Measurements from ENCODE around the gene PAWR. TPM values are rescaled to one million over a fixed set of nuclear protein-coding genes. Genes with fewer than 3 reads are reported as not detected.
"Not testable (repeated sequence)": the region's sequence is repeated elsewhere in the genome, so short reads cannot be mapped to it uniquely, and the experiment has no call there.

Gene PAWR
- total and polyA plus RNA-seq, 12 donors: 3.0 to 16.6 (median 10.2) TPM

- Histone ChIP-seq H3K4me3 (no peak overlapping the region), H3K27ac (no peak overlapping the region), H3K36me3 (no peaks in the 10 kb centered on the region), H3K4me1 (peaks cover 0 to 20% (median 8%) of the 10 kb centered on the region in 9 donors), H3K27me3 (peaks cover 0 to 28% (median 5%) of the 10 kb centered on the region in 7 donors), H3K9me3 (no peaks in the 10 kb centered on the region)
- WGBS, 2 donors: 82 to 86% methylated on average over 2 of the region's 2 CpGs
- no peak for TF ChIP-seq CTCF (IDR thresholded peaks at IDR 0.05)
- intact Hi-C loops (cut with DNase I): loop anchor here in 2 of 10 donors (5.0 kb wide), 2 partner anchors 129 to 501 kb away; no protein-coding TSS in a partner anchor
- ATAC-seq (no peak), DNase-seq (no peak)
Observed at GRCh38 chr12:79686171-79686570, 4.6 kb downstream of the PAWR start.

- Histone ChIP-seq H3K9me3 (no peaks in the 10 kb centered on the region), H3K27ac (no peak overlapping the region), H3K27me3 (peaks cover 0 to 28% (median 1%) of the 10 kb centered on the region in 7 donors), H3K36me3 (no peaks in the 10 kb centered on the region), H3K4me1 (peaks cover 0 to 20% (median 6%) of the 10 kb centered on the region in 9 donors), H3K4me3 (no peak overlapping the region)
- no peak for TF ChIP-seq CTCF (IDR thresholded peaks at IDR 0.05)
- no peak for ATAC-seq
- WGBS, 2 donors: 32% methylated on average over 1 of the region's 1 CpG
- intact Hi-C loops (cut with DNase I): loop anchor here in 2 of 10 donors (5.0 kb wide), 2 partner anchors 128 to 502 kb away; no protein-coding TSS in a partner anchor
- no peak for DNase-seq
Observed at GRCh38 chr12:79685068-79685467, 5.7 kb downstream of the PAWR start.

DNA sequence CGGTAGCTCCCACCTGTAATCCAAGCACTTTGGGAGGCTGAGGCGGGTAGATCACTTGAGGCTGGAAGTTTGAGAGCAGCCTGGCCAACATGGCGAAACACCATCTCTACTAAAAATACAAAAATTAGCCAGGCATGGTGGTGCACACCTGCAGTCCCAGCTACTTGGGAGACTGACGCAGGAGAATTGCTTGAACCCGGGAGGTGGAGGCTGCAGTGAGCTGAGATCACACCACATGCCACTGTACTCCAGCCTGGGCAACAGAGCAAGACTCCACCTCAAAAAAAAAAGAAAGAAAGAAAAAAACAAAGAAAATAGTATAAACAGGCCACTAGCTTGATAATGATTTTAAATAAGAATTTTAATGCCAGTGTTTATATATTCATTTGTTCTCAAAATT, 6.4 kb downstream of the PAWR start:
- H3K4me1 ChIP-seq: peaks cover 0 to 18% (median 4%) of the 10 kb centered on the region in 9 donors
- DNase-seq; H3K27ac ChIP-seq; intact Hi-C loops (cut with DNase I); H3K4me3 ChIP-seq; ATAC-seq; H3K9me3 ChIP-seq; H3K36me3 ChIP-seq: not testable (repeated sequence)
- peaks cover 0 to 24% (median 0%) of the 10 kb centered on the region in 7 donors for H3K27me3 ChIP-seq
- 95 to 97% methylated on average over 5 of the region's 5 CpGs for WGBS, 2 donors

DNA sequence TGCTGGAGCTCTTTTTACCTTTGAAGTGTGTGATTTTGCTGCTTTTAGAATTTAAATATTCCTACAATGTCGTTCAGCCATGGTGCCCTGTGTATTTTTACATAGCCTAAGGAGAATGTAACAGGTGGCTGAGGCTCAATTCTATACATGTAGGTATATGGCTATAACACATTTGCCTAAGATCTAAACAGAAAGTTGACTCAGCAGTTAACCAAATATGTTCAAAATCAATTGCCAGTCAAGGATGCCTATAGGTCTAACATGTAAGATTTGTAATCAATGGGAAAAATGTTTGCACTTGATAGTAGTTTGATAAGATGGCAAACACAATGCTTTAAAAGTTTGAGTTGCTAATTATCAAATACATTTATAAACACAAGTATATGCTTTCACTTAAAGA, 8.2 kb downstream of the PAWR start:
- Histone ChIP-seq H3K4me3 (no peak overlapping the region), H3K36me3 (no peaks in the 10 kb centered on the region), H3K27ac (no peak overlapping the region), H3K9me3 (no peaks in the 10 kb centered on the region), H3K4me1 (peaks cover 0 to 7% (median 0%) of the 10 kb centered on the region in 9 donors), H3K27me3 (peaks cover 0 to 9% (median 0%) of the 10 kb centered on the region in 7 donors)
- intact Hi-C loops (cut with DNase I): no loop called here
- ATAC-seq: no peak
- 76 to 78% methylated on average over 1 of the region's 1 CpG for whole genome bisulfite sequencing, 2 donors
- TF ChIP-seq CTCF (IDR thresholded peaks at IDR 0.05): no peak
- DNase-seq: no peak

- Histone ChIP-seq H3K27ac (no peak overlapping the region), H3K9me3 (no peaks in the 10 kb centered on the region), H3K4me1 (peaks cover 0 to 4% (median 0%) of the 10 kb centered on the region in 9 donors), H3K4me3 (no peak overlapping the region), H3K27me3 (peaks cover 0 to 5% (median 0%) of the 10 kb centered on the region in 7 donors), H3K36me3 (no peaks in the 10 kb centered on the region)
- WGBS, 2 donors: 76 to 87% methylated on average over 2 of the region's 2 CpGs
- TF ChIP-seq CTCF (IDR thresholded peaks at IDR 0.05): no peak
- intact Hi-C loops (cut with DNase I): no loop called here
- DNase-seq (no peak), ATAC-seq (no peak)
Observed at GRCh38 chr12:79681008-79681590, 9.7 kb downstream of the PAWR start.

Measured in heart right ventricle (tissue), 16 donors.